Activated naive CD4-positive, alpha-beta T cell treated with anti-CD3 and anti-CD28 coated beads, Interleukin-2, amount 50 U/mL, for 16 hours (primary cell): ENCODE data around the gene RAPSN.

Source experiments
- DNase-seq: peaks from one replicate; pipeline ENCODE4 v3.0.0-alpha.2; 2020

Gene RAPSN

GRCh38 chr11:47431356-47432083 lies 17.4 kb downstream of the RAPSN start:
- no peak for DNase-seq

DNA sequence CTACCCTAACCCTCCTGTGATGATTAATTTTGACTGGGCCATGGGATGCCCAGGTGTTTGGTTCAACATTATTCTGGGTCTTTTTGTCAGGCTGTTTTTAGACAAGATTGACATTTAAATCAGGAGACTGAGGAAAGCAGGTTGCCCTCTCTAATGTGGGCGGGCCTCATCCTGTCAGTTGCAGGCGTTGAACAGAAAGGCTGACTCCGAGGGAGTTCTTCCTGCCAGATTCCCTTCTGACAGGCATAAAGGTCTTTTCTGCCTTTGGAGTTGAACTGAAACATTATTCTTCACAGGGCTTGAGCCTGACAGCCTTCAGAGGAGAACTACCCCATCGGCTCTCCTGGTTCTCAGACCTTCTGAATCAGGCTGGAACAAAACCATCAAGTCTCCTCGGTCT lies 18.4 kb downstream of the RAPSN start:
- DNase-seq: no peak

GRCh38 chr11:47426062-47426956 lies 22.6 kb downstream of the RAPSN start, which contains the start of gene PSMC3:
Gene PSMC3, minus strand, starts transcription at chr11:47426439. Its CDS starts 160 bp downstream, at chr11:47426279.
- peak; percentile 99 for DNase-seq

DNA sequence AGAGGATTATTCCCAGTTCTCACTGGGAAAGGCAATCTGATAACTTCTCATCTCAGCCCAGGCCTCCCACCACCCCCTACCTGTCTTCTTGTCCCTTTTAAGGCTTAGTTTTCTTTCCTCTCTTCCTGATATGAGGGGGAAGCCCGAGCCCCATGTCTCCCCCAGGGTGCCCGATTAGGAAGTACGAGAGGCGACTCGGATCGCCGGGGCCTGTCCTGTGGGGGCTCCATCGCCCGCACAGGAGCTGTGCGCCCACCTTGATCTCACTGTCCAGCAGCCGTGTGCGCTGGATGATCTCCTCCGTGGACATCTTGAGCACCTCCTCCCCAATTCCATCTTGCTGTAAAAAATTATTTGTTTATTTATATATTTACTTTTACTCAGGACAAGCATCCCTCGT lies 23.3 kb downstream of the RAPSN start:
- no peak for DNase-seq

DNA sequence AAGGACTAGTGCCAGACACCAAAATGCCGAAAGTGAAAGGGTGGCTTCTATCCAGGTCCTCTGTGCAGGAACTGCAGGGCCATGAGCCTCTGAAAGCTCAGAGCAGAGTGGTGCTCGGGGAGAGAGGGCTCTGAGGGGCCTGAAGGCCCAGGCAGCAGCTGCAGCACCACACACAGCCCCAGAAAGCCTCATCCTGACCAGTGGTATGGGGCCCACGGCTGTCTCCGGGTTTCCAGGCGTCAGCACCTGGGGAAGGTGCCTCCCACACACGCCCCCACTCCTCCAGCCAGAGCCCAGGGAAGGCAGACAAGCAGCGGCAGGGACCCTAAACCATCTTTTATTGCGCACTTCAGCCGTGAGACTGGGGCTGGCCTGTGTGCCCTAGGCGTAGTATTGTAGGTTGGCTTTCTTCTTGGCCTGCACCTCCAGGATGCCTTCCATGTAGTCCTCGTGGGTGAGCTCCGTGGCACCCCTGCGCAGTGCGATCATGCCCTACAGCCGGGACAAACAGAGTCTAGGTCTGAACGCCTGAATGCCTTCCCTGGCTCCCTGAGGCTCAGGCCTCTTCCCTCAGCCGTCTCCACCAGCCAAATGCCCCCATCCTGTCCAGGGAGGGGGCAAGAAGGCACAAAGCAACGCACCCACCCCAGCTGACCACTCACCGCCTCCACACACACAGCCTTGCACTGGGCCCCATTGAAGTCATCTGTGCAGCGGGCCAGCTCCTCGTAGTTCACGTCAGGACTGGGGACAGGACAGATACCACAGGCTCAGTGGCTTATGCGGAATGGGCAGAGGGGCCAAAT lies 30.3 kb downstream of the RAPSN start:
- no peak for DNase-seq

DNA sequence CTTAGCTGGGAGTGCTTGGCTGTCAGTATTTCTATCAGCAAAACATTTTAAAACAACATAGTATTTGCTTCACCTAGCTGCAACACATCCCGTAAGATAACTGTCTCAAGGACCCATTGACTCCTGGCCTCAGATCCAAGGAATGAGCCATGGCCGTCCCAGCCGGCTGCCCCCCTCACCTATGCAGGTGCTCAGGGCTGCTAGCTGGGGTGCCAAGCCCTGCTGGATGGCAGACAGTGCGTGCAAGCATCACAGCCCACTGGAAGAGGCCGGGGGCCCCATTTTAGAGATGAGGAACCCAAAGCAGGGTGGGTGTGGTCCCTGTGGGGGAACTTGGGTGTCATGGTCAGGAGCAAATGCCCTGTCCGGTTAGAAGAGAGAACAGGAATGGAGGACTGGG lies 31.2 kb downstream of the RAPSN start:
- no peak for DNase-seq

- no peak for DNase-seq
Observed at GRCh38 chr11:47415949-47416472, 32.9 kb downstream of the RAPSN start.

DNA sequence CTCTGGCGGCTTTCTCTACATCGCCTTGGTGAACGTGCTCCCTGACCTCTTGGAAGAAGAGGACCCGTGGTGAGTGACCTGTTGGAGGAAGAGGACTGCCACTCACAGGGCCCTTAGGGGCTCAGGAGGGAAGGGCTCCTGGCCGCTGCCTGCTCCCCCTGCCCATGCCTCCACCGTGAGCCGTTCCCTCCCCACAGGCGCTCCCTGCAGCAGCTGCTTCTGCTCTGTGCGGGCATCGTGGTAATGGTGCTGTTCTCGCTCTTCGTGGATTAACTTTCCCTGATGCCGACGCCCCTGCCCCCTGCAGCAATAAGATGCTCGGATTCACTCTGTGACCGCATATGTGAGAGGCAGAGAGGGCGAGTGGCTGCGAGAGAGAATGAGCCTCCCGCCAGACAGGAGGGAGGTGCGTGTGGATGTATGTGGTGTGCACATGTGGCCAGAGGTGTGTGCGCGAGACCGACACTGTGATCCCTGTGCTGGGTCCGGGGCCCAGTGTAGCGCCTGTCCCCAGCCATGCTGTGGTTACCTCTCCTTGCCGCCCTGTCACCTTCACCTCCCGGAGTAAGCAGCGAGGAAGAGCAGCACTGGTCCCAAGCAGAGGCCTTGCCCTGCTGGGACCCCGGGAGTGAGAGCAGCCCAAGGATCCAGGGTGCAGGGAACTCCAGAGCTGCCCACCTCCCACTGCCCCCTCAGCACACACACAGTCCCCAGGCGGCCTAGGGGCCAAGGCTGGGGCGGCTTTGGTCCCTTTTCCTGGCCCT lies 33.7 kb downstream of the RAPSN start:
- no peak for DNase-seq

DNA sequence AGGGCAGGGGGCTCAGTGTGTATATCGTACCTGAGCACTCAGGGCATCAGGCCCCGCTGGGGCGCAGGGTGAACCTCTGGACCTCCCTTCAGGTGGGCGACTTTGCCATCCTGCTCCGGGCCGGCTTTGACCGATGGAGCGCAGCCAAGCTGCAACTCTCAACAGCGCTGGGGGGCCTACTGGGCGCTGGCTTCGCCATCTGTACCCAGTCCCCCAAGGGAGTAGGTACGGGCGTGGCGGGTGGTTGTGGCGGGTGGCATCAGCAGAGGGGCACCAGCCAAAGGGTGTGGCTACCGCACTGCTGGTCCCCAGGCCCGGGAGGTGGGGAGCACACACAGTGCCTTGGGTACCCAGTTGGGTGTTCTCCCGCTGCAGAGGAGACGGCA lies 34.3 kb downstream of the RAPSN start:
- DNase-seq: no peak

DNA sequence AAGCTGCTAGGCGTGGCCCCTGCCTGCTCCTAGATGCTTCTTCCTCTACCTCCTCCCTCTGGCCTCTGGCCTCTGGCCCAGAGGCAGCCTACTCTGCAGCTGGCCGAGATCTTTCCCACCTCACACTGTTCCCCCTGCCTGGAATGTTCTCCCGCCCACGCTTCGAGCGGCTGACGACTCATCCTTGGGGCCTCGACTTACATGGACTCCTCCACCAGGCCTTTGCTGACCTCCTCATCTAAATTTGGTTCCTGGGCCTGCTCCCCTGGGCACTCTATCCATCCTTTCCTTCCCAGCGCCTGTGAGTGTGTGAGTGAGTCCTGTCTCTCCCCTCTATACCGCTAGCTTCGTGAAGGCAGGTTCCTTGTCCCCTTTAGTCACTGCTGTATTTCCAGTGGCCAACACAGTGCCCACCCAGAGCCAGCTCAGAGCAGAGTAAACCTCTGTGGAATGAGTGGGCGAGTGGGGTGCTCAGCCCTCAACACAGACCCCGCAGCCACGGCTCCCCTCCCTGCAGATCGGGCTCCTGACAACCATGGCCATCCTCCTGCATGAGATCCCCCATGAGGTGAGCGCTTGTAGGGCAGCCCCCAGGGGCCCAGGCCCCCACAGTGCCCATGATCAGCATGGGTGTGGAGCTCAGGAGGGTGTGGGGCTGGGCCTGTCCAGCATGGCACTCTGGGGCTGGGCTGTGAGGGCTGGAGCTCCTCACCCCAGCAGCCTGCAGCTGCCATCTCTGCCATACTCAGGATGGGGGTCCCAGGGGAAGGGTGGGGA lies 34.8 kb downstream of the RAPSN start:
- DNase-seq: no peak

DNA sequence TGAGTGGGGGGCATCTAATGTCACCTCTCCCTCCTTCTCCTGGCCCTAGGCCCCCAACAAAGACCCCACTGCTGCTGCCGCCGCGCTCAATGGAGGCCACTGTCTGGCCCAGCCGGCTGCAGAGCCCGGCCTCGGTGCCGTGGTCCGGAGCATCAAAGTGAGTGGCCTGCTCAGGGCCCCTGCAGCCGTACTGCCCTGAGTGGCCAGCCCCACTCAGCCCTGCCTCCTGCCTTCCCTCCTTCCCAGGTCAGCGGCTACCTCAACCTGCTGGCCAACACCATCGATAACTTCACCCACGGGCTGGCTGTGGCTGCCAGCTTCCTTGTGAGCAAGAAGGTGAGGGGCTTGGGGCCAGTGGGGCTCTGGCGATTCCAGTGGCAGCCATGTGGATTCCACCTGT lies 35.6 kb downstream of the RAPSN start:
- no peak for DNase-seq

DNA sequence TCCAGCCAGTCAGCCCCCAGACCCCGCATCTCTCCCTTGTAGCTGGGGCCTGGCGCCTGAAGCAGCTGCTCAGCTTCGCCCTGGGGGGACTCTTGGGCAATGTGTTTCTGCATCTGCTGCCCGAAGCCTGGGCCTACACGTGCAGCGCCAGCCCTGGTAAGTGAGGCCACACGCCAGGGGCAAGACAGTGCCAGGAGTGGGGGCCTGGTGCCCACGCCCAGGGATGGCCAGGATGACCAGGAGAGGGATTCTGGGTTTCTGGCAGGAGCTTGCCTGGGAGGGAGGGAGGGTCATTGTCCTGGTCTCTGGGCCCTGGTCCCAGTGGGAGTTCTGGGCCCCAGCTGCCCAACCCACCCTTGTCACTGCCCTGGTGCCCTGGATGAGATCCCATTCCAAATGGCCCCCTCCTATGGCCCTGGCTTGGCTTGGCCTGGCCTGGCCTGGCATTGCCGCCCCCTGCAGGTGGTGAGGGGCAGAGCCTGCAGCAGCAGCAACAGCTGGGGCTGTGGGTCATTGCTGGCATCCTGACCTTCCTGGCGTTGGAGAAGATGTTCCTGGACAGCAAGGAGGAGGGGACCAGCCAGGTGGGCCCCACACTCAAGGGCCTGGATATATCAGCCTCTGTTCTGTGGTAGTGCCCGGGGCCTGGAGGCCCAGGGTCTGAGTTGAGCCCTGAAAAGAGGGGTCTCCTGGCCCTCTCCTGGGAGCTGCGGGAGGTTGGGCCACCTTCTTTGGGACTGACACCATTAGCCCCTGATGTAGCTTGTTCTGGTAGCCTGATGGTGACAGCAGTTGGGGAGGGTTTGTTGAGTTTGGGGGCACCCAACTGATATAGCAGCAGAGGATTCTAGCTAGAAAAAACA lies 36.8 kb downstream of the RAPSN start:
- peak; percentile 61 for DNase-seq

DNA sequence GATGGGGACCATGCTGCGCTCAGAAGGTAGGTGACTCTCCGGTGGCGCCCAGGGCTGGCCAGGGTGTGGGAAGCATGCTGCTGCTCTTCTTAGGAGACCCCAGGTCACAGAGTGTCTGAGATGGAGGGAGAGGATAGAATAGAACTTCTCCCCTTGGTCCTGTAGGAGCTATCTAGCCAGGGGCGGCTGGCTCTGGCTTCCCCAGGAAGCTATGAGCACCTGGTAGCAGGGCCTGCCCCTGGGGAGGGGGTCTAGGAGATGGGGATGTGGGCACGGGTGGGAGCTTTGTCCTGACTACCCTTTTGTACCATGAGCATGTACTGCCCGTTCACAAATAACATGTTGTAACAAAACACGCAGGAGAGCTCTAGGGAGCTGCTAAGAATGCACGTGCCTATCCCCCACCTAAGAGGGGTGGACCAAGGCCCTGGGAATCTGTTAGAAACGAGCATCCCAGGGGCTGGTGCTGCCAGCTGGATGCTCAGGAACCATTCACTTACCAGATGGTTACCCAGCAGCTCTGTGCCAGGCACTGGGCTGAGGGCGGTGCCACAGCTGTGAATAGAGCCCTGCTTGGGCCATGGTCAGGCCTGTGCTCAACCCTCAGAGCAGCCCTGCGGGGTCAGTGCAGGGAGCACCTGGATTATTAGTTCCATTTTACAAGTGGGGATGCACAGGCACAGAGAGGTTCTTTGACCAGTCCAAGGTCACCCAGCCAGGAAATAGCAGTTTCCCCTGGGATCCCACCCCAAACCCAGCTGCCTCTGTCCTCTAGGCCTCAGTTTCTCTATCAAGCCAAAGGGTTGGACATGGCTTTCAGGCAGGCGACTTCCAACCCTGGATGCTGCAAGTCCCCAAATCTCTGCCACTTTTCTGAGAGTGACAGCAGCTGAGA lies 38.3 kb downstream of the RAPSN start:
- no peak for DNase-seq

- DNase-seq: no peak
Observed at GRCh38 chr11:47409440-47410369, 39.2 kb downstream of the RAPSN start.

DNA sequence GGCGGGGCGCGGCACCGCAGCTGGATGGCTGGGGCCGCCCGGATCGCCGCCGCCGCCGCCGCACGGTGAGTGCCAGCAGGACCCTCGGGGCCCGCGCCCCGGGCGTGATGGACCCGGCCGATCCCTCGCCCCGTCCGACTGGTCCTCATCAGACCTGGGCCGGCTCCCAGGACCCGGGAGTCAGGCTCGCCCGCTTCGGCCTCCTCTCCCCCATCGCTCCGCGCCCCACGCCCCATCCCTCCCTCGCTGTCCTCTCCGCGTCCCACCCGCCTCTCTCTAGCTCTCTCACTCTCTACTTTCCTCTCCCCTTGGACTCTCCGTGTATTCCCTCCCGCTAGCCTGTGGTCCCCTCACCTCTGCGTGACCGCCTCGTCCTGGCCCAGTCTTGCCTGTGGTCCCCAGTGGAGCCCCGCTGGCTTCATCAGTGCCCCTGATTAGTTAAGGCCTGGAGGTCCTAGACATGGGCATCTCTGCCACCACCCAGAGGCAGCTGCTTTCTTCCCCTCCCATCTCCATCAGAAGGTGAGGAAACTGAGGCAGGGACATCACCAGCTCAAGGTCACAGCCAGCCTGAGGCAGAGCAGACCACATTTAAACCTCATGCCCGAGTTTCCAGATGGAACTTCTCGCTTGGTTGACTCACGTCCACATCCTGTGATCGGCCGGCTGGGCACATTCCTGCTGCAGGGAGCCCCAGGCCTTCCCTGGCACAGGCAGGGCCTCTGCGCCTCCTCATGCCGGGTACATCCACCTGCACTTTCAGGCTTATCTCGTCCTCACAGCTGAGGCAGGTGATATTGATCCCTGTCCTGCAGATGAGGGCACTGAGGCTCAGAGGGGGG lies 40.1 kb downstream of the RAPSN start:
- DNase-seq: no peak

DNA sequence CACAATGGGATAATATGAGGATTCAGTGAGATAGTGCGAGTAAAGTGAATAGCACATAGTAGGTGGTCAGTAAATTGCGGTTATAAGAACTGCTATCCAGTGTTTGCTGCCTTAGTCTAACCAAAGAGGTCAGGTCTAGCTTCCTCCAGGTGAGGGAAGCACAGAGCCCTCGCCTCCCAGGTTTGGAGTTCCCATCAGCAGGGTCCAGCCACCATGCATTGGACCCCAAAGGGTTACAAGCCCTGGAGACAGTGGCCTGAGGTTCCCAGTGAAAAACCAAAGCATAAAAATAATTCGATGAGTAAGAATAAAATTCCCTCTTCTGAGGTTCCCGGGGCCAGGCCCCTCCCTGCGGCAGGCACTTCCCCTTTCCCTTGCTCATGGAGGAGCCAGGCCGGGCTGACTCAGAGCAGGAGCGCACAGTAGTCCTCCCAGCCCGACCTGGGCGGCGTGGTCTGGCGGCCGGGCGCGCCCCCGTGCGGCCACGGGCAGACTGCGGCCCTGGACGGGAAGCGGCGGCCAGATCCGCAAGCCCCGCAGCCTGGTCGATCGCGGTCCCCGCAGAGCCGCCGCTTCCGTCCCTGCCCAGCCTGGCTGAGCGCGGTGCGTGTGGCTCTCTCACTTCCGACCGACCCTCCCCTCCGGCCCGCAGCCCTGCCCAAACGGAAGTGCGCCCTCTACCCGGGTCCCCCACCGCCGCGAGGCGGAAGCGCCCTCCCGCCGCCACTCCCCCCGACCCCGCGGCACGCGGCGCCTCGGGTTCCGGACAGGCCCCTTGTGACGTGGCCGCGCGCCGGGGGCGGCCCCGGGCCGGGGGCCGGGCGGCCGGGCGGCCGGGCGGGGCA lies 41.0 kb downstream of the RAPSN start, which contains the start of gene SLC39A13:
TSS of gene SLC39A13 (plus strand) at position 845 of the 845 bp plus-strand sequence. CDS start 1,505 bp downstream, outside the sequence.
- peak; percentile 87 for DNase-seq
